ENCODE data around the gene NBAS. TPM values are rescaled to one million over a fixed set of nuclear protein-coding genes. Genes with fewer than 3 reads are reported as not detected.

The NBAS gene
- total and polyA plus RNA-seq, 2 of the 4 experiments (the other 2 are of a cell fraction), result 22.3 to 105 TPM

DNA sequence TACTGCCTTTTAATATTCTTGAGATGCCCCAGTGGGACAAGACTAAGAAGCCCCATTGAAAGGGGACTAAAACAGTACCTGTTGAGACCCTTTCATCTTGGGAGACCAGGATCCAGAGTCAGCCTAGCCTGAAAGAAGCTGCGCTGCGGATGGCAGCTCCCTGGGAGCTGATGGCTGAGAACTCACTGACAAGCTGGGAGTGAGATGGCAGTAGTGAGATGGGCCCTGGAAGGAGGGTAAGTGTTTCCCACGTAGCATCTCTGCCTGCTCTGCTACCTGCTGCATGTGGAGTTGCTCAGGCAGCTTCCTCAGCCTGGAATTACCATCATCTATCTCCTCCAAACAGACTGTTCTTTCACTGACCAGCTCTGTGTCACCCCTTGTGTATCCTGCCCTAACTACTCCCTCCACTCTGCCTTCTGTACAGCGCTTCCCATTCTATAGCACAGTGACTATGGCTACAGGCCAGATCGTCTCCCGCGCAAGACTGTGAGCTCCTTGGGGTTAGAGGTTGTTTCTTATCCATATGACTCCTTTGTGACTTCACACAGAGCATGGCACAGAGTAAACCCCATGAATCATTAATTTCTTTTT lies 330.4 kb downstream of the NBAS start:
- BruUV-seq (replicated peaks), result no TSS peak
- Histone ChIP-seq H2BK120ac (ENCODE audit: low read depth, low read length) (no peak overlapping the region), H3K4ac (ENCODE audit: low read depth, low read length) (no peak overlapping the region), H3K4me3 (ENCODE audit: insufficient read depth, low read depth, low read length) (no peak overlapping the region), H4K91ac (ENCODE audit: insufficient read depth, low read depth, low read length) (no peak overlapping the region), H3K9me3 (ENCODE audit: control insufficient read depth, insufficient read depth, low read length) (no peaks in the 10 kb centered on the region), H2BK5ac (ENCODE audit: low read depth, low read length, poor library complexity, severe bottlenecking) (no peak overlapping the region), H3K27me3 (ENCODE audit: control insufficient read depth, insufficient read depth, low read length) (no peaks in the 10 kb centered on the region), H3K27ac (ENCODE audit: insufficient read depth, low read length) (no peak overlapping the region), H3K36me3 (ENCODE audit: control insufficient read depth, insufficient read depth, low read length) (peaks cover 11% of the 10 kb centered on the region), H2BK15ac (ENCODE audit: low read depth, low read length) (no peak overlapping the region), H3K18ac (ENCODE audit: low read depth, low read length) (no peak overlapping the region), H3K4me2 (ENCODE audit: low read depth, low read length) (no peak overlapping the region), H4K8ac (ENCODE audit: low read depth in 2 of 2, low read length in 2 of 2) (no peak overlapping the region), H4K5ac (ENCODE audit: low read depth, low read length) (no peak overlapping the region), H3K23ac (ENCODE audit: low read depth, low read length) (no peak overlapping the region), H3K9ac (ENCODE audit: low read depth, low read length) (no peak overlapping the region), H3K79me1 (ENCODE audit: low read depth in 1 of 2, low read length in 2 of 2) (no peaks in the 10 kb centered on the region), H3K56ac (ENCODE audit: extremely low read depth, insufficient read depth, low read length) (no peak overlapping the region), H3K4me1 (ENCODE audit: control insufficient read depth, insufficient read depth, low read length) (no peaks in the 10 kb centered on the region), H2BK20ac (ENCODE audit: low read depth, low read length) (no peak overlapping the region), H3K14ac (replicated peaks; ENCODE audit: low read depth, low read length) (no peak overlapping the region), H4K20me1 (ENCODE audit: insufficient read depth, low read length) (no peaks in the 10 kb centered on the region), H2AK5ac (ENCODE audit: low read depth, low read length) (no peak overlapping the region), H2AFZ (replicated peaks; ENCODE audit: low read length, poor library complexity) (no peak overlapping the region), H2AK9ac (replicated peaks; ENCODE audit: low read depth, low read length, poor library complexity) (no peak overlapping the region), H3K9me1 (ENCODE audit: insufficient read depth, low read length) (no peaks in the 10 kb centered on the region; the same call in 1 of the 2 replicates)
- TF ChIP-seq RCOR1 (IDR thresholded peaks at IDR 0.05; ENCODE audit: insufficient replicate concordance, low read length), result no peak
- TF ChIP-seq CHD1 (IDR thresholded peaks at IDR 0.05; ENCODE audit: low read depth, low read length), result no peak
- TF ChIP-seq CEBPB (IDR thresholded peaks at IDR 0.05; ENCODE audit: low read depth, low read length), result no peak
- no peak for TF ChIP-seq MXI1 (IDR thresholded peaks at IDR 0.05; ENCODE audit: borderline replicate concordance, low read depth, low read length)
- TF ChIP-seq SMC3 (IDR thresholded peaks at IDR 0.05; ENCODE audit: low read depth, low read length), result no peak
- TF ChIP-seq, protein P1, sequence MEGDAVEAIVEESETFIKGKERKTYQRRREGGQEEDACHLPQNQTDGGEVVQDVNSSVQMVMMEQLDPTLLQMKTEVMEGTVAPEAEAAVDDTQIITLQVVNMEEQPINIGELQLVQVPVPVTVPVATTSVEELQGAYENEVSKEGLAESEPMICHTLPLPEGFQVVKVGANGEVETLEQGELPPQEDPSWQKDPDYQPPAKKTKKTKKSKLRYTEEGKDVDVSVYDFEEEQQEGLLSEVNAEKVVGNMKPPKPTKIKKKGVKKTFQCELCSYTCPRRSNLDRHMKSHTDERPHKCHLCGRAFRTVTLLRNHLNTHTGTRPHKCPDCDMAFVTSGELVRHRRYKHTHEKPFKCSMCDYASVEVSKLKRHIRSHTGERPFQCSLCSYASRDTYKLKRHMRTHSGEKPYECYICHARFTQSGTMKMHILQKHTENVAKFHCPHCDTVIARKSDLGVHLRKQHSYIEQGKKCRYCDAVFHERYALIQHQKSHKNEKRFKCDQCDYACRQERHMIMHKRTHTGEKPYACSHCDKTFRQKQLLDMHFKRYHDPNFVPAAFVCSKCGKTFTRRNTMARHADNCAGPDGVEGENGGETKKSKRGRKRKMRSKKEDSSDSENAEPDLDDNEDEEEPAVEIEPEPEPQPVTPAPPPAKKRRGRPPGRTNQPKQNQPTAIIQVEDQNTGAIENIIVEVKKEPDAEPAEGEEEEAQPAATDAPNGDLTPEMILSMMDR (conservative IDR thresholded peaks at IDR 0.05; ENCODE audit: low read depth, low read length), result no peak
- TF ChIP-seq, protein P2, sequence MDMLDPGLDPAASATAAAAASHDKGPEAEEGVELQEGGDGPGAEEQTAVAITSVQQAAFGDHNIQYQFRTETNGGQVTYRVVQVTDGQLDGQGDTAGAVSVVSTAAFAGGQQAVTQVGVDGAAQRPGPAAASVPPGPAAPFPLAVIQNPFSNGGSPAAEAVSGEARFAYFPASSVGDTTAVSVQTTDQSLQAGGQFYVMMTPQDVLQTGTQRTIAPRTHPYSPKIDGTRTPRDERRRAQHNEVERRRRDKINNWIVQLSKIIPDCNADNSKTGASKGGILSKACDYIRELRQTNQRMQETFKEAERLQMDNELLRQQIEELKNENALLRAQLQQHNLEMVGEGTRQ (IDR thresholded peaks at IDR 0.05; ENCODE audit: low read depth, low read length), result no peak
- no peak for TF ChIP-seq MAZ (IDR thresholded peaks at IDR 0.05; ENCODE audit: borderline replicate concordance, low read depth, low read length)
- no peak for TF ChIP-seq RAD21 (IDR thresholded peaks at IDR 0.05; ENCODE audit: low read length)
- TF ChIP-seq BHLHE40 (IDR thresholded peaks at IDR 0.05; ENCODE audit: low read depth, low read length), result no peak
- TF ChIP-seq, protein P3, sequence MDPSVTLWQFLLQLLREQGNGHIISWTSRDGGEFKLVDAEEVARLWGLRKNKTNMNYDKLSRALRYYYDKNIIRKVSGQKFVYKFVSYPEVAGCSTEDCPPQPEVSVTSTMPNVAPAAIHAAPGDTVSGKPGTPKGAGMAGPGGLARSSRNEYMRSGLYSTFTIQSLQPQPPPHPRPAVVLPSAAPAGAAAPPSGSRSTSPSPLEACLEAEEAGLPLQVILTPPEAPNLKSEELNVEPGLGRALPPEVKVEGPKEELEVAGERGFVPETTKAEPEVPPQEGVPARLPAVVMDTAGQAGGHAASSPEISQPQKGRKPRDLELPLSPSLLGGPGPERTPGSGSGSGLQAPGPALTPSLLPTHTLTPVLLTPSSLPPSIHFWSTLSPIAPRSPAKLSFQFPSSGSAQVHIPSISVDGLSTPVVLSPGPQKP (IDR thresholded peaks at IDR 0.05; ENCODE audit: borderline replicate concordance, low read depth, low read length), result no peak
- intact Hi-C loops (cut with micrococcal nuclease), result no loop called here
- ATAC-seq (ENCODE audit: low read depth), result no peak
- WGBS, 2 experiments (ENCODE audit: extremely low coverage in 2 of 2, insufficient read length in 1 of 2), result 100% methylated on average over 1 of the region's 7 CpGs; no CpG with 5 or more reads in 1 of the 2 experiments
- no peak for DNase-seq
- dilution Hi-C loops (cut with HindIII; ENCODE audit: low sequenced_read_pairs, unreplicated experiment), result no loop called here
- in situ Hi-C loops (cut with MboI; ENCODE audit: low sequenced_read_pairs), result no loop called here
- POLR2A ChIA-PET (ENCODE audit: unreplicated experiment), result no interaction called here
- CTCF ChIA-PET, result interaction anchor here (1.3 kb wide), 1 partner anchor 8 kb away, joined by 3 read pairs; no protein-coding TSS in a partner anchor

Measured in IMR-90 (cell line).